Cerebellar cortex (tissue), 1 donor: ENCODE data around the gene POP5.
A peak's percentile ranks its signal among the peaks of the same experiment; 100 is the strongest.
"Not testable (repeated sequence)": the region's sequence is repeated elsewhere in the genome, so short reads cannot be mapped to it uniquely, and the experiment has no call there.

ENCODE experiments used
- DNase-seq: peaks from one replicate; pipeline ENCODE4 v3.0.0-alpha.2; 2015; ENCODE audit warnings: low spot score

The POP5 gene

DNA sequence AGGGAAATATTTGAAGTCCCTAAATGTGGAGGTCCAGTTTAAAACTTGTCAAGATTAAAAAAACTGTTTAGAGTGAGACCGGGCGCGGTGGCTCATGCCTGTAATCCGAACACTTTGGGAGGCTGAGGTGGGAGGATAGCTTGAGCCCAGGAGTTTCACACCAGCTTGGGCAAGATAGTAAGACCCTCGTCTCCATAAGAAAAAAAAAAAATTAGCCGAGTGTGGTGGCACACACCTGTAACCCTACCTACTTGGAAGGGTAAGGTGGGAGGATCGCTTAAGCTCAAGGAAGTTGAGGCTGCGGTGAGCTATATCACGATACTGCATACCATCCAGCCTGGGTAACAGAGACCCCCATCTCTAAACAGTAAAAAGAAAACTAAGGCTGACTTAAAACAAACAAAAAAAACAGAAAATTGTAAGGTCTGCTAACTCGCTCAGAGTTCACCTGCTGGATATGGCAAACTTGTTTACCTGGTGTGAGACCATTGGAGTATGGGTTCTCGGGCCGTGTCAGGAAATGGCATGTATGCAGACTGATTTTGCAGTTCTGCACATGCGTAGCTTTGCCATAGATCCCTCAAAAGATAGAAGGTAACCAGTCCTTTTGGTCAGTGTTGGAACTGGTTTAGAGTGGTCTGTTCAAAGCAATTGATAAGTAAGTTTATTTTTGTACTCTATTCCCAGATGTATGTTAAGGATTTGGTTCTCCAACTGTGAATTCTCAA is 45.0 kb downstream of the POP5 start:
- DNase-seq: no peak

DNA sequence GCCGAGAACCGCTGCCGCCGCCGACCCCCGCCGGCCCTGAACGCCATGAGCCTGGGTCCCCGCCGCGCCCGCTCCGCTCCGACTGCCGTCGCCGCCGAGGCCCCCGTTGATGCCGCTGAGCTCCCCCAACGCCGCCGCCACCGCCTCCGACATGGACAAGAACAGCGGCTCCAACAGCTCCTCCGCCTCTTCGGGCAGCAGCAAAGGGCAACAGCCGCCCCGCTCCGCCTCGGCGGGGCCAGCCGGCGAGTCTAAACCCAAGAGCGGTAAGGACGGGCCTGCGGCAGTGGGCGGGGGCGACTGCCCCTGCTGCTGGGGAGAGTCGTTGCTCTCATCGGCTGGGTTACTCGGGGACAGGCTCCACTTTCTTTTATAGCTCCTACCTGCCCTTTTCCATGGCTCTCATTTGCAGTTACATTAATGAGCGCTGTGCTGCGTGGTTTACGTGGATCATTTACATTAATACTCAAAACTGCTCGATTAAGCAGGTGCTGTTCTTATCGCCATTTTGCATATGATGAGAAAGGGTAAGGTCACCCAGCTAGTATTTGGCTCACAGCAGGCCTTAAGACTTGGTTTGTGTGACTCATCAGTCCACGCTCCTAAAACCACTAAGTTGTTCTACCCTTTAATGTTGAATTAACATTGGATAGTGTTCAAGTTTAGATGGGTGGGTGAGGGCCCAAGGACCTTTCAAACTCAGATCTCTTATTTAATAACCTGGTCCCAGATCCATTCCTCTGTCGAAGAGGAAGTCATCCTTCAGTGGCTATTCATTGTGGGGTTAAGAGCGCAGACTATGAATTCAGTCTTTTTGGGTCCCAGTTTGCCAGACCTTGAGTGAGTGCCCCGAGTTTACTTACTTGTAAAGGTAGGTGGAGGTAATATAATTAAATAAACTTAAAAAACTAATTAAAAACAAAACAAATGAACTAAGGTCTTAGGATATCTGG is 46.2 kb downstream of the POP5 start:
- no peak for DNase-seq

DNA sequence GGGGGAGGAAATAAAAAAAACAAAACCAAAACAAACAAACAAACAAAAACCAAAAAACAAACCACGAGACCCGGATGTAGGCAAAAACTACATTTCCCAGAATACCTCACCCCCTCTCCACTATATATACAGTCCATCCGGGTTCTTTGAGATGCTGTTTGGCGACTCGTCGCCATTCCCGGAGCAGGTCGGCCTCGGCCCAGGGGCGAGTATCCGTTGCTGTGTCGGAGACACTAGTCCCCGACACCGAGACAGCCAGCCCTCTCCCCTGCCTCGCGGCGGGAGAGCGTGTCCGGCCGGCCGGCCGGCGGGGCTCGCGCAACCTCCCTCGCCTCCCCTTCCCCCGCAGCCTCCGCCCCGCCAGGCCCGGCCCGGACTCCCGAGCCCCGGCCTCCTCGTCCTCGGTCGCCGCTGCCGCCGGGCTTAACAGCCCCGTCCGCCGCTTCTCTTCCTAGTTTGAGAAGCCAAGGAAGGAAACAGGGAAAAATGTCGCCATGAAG is 46.9 kb downstream of the POP5 start, which contains the start of gene RNF10:
TSS of gene RNF10 (plus strand) at position 154 of the 500 bp plus-strand sequence. CDS start 456 bp downstream, outside the sequence.
- DNase-seq: peak; percentile 91

DNA sequence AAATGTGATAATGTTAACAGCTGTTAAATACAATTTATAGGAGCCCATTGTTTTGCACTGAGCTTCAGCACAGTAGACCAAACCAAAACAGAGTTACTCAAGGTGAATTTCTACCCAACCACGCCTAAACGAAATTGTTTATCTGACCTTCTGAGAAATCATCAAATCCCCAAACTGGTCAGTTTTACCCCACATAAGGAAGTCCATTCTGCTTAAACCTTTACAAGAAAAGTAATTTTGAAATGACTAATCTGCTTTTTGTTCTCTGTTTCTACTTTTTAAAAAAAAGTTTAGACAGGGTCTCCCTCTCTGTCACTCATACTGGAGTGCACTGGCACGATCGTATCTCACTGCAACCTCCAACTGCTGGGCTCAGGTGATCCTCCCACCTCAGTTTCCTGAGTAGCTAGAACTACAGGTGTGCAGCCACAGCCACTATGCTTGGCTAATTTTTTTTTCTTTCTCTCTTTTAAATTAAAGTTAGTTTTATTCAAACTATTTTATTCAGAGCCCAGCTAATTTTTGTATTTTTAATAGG is 48.4 kb downstream of the POP5 start:
- DNase-seq: no peak

DNA sequence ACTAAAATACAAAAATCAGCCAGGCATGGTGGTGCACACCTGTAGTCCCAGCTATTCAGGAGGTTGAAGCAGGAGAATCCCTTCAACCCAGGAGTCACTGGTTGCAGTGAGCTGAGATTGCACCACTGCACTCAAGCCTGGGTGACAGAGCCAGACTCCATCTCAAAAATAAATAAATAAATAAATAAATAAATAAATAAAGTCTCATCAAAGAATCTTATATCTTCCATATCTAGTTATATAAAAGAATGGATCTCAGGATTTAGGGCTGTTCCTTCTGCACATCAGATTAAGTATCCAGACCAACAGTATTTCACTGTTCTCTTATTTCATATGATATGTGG is 50.8 kb downstream of the POP5 start:
- DNase-seq: not testable (repeated sequence)

DNA sequence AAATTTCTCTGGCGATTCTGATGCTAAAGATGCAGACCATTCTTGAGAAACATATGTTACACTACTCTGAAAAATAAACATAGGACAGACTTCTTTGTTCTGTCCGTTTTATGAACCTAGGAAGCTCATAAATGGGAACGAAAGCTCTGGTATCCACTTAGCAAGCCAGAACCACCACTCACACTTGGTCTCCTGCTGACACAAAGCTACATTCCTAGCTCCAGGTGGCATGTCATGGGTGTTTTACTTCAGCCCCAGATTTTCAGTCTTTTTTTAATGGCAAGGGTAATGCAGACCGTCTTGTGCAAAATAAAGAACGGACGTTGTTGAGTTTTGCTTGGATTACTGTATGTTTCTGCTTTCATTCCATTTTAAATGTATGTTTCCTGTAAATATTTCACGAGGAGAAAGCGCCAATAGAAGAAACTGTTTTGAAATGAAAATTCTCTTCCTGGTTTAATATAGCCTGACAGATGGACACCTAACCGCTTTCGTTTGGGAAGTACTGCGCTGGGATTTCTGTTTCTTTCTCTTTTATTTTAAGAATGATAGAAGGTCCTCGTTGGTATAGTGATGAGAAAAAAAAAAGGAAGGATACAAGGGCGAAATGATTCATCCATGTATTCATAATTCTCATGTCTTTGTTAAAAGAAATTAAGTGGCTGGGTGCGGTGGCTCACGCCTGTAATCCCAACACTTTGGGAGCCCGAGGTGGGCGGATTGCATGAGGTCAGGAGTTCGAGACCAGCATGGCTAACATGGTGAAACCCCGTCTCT is 51.4 kb downstream of the POP5 start:
- DNase-seq: peak; percentile 68

DNA sequence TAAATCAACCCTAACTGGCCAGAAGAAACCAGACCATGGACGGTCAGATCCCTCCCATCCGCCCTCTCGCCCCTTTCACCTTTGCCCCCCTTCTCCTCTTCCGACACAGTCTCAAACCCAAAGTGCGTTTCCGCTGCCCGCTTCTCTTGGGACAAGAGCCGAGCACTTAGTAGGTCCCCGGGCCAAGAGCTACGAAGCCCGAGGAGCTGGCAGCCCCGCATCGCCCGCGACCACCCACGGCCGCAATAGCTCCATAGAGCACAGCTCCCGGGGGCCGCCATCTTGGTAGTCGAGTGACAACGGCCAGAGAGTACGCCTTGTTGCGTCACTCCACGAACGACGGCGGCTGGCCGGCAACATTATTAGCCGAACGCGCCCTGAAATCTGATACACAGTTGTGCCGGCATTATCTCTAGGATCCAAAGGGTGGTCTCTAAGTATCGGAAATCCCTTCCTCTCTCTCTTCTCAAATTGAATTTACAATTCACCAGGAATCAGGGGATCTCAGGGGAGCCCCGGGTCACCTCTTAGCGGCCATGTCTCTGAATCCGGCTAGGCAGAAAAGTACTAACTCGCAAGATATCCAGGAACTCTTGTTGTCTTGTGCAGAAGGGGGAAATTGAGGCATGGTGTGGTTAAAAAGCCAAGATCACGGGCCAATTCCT is 52.2 kb downstream of the POP5 start, which contains the start of gene COQ5:
TSS of gene COQ5 (minus strand) at position 298 of the 665 bp plus-strand sequence. CDS start at position 281, 17 bp downstream.
- peak; percentile 93 for DNase-seq
